ENCODE measurements around the gene SIAE. TPM values are rescaled to one million over a fixed set of nuclear protein-coding genes. Genes with fewer than 3 reads are reported as not detected.

SIAE gene
- total RNA-seq, 4 donors from 2014 or later: 6.6 to 8.9 (median 7.7) TPM

GRCh38 chr11:124638500-124638899, 35.0 kb downstream of the SIAE start:
- Histone ChIP-seq H3K27me3 (no peaks in the 10 kb centered on the region), H3K9me3 (no peaks in the 10 kb centered on the region), H3K36me3 (peaks cover 62% of the 10 kb centered on the region), H3K4me1 (no peaks in the 10 kb centered on the region), H3K27ac (no peak overlapping the region), H3K4me3 (no peak overlapping the region)
- no peak for TF ChIP-seq POLR2AphosphoS5 (IDR thresholded peaks at IDR 0.05)
- TF ChIP-seq, protein P1, sequence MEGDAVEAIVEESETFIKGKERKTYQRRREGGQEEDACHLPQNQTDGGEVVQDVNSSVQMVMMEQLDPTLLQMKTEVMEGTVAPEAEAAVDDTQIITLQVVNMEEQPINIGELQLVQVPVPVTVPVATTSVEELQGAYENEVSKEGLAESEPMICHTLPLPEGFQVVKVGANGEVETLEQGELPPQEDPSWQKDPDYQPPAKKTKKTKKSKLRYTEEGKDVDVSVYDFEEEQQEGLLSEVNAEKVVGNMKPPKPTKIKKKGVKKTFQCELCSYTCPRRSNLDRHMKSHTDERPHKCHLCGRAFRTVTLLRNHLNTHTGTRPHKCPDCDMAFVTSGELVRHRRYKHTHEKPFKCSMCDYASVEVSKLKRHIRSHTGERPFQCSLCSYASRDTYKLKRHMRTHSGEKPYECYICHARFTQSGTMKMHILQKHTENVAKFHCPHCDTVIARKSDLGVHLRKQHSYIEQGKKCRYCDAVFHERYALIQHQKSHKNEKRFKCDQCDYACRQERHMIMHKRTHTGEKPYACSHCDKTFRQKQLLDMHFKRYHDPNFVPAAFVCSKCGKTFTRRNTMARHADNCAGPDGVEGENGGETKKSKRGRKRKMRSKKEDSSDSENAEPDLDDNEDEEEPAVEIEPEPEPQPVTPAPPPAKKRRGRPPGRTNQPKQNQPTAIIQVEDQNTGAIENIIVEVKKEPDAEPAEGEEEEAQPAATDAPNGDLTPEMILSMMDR (IDR thresholded peaks at IDR 0.05): no peak
- TF ChIP-seq POLR2A (IDR thresholded peaks at IDR 0.05): no peak
- TF ChIP-seq EP300 (IDR thresholded peaks at IDR 0.05): no peak
- WGBS: 86% methylated on average over 3 of the region's 3 CpGs
- DNase-seq (ENCODE audit: low spot score in 2 of 2): no peak

- 68% methylated on average over 3 of the region's 3 CpGs for WGBS
- no peak overlapping the region for H3K27ac ChIP-seq
- no peaks in the 10 kb centered on the region for H3K4me1 ChIP-seq
- H3K4me3 ChIP-seq: no peak overlapping the region
- no peak for DNase-seq (ENCODE audit: low spot score in 2 of 2)
- H3K27me3 ChIP-seq: no peaks in the 10 kb centered on the region
- H3K36me3 ChIP-seq: peaks cover 88% of the 10 kb centered on the region
- TF ChIP-seq POLR2A (IDR thresholded peaks at IDR 0.05) (no peak), POLR2AphosphoS5 (IDR thresholded peaks at IDR 0.05) (no peak), EP300 (IDR thresholded peaks at IDR 0.05) (no peak)
- TF ChIP-seq, protein P1 (IDR thresholded peaks at IDR 0.05): no peak
- no peaks in the 10 kb centered on the region for H3K9me3 ChIP-seq
These were observed 37.6 kb downstream of the SIAE start for GRCh38 chr11:124635932-124636331.

- no peak overlapping the region for H3K27ac ChIP-seq
- H3K9me3 ChIP-seq: no peaks in the 10 kb centered on the region
- peaks cover 84% of the 10 kb centered on the region for H3K36me3 ChIP-seq
- no peak for DNase-seq (ENCODE audit: low spot score in 2 of 2)
- no peak overlapping the region for H3K4me3 ChIP-seq
- no peaks in the 10 kb centered on the region for H3K4me1 ChIP-seq
- TF ChIP-seq POLR2AphosphoS5 (IDR thresholded peaks at IDR 0.05) (no peak), POLR2A (IDR thresholded peaks at IDR 0.05) (no peak), EP300 (IDR thresholded peaks at IDR 0.05) (no peak)
- TF ChIP-seq, protein P1 (IDR thresholded peaks at IDR 0.05): no peak
- 93% methylated on average over 1 of the region's 1 CpG for WGBS
- no peaks in the 10 kb centered on the region for H3K27me3 ChIP-seq
These were observed 40.2 kb downstream of the SIAE start for GRCh38 chr11:124633355-124633754.

- Histone ChIP-seq H3K27me3 (no peaks in the 10 kb centered on the region), H3K36me3 (peaks cover 74% of the 10 kb centered on the region), H3K4me1 (peaks cover 4% of the 10 kb centered on the region), H3K27ac (no peak overlapping the region), H3K9me3 (no peaks in the 10 kb centered on the region), H3K4me3 (no peak overlapping the region)
- 87% methylated on average over 4 of the region's 4 CpGs for WGBS
- no peak for DNase-seq (ENCODE audit: low spot score in 2 of 2)
- no peak for TF ChIP-seq POLR2A (IDR thresholded peaks at IDR 0.05)
- TF ChIP-seq, protein P1 (IDR thresholded peaks at IDR 0.05): no peak
These were observed 43.6 kb downstream of the SIAE start for GRCh38 chr11:124629961-124630360.

GRCh38 chr11:124627546-124627945, 46.0 kb downstream of the SIAE start:
- TF ChIP-seq, protein P1 (IDR thresholded peaks at IDR 0.05): no peak
- TF ChIP-seq EP300 (IDR thresholded peaks at IDR 0.05): no peak
- TF ChIP-seq POLR2A (IDR thresholded peaks at IDR 0.05): no peak
- TF ChIP-seq POLR2AphosphoS5 (IDR thresholded peaks at IDR 0.05): no peak
- H3K36me3 ChIP-seq: peaks cover 52% of the 10 kb centered on the region
- WGBS: 87% methylated on average over 5 of the region's 5 CpGs
- H3K27me3 ChIP-seq: no peaks in the 10 kb centered on the region
- peaks cover 22% of the 10 kb centered on the region for H3K4me1 ChIP-seq
- H3K4me3 ChIP-seq: no peak overlapping the region
- no peak for DNase-seq (ENCODE audit: low spot score in 2 of 2)
- H3K27ac ChIP-seq: no peak overlapping the region
- H3K9me3 ChIP-seq: no peaks in the 10 kb centered on the region

Data from suprapubic skin (tissue), 4 donors.